GM12875 (cell line): Measurements from ENCODE around the gene ATL3.

Experiments used
- H3K4me3 ChIP-seq: one replicate; pipeline ENCODE4 v1.5.1; 2011; ENCODE audit warnings: low read depth, low read length, control low read depth
- TF ChIP-seq, protein P1 (sequence below): IDR thresholded peaks from 2 replicates; pipeline ENCODE4 v1.5.1; 2011; ENCODE audit warnings: low read depth, mild to moderate bottlenecking, control low read depth, inconsistent platforms, low read length, moderate library complexity, borderline replicate concordance; ENCODE audit not compliant: insufficient read depth

Gene ATL3

DNA sequence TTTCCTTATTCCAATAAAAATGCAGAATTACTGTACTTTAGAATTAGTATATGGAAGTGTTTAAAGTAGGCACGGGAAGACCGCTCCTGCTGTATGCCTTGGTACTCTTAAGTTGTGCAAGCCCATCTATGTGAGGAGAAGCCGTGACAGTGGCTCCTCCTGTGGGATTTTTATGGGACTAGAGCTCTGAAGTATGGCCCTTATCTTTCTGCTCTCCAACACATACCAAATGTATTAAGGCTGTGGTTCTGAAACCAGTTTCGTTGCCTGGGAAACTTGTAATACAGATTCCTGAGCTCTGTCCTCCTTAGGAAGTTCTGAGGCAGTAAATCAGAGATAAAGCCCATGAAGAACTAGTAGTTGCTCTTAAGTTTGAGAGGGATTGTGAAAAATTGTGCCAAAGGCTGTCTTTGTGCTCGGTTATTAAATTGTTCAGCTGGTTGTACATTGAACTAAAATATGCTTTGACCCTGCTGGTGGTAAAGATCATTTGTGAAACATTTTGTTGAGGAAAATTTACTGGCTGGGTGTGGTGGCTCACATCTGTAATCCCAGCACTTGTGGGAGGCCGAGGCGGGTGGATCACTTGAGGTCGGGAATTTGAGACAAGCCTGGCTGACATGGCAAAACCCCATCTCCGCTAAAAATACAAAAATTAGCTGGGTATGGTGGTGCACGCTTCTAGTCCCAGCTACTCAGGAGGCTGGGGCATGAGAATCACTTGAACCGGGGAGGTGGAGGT is 39.5 kb upstream of the ATL3 start:
- TF ChIP-seq, protein P1, sequence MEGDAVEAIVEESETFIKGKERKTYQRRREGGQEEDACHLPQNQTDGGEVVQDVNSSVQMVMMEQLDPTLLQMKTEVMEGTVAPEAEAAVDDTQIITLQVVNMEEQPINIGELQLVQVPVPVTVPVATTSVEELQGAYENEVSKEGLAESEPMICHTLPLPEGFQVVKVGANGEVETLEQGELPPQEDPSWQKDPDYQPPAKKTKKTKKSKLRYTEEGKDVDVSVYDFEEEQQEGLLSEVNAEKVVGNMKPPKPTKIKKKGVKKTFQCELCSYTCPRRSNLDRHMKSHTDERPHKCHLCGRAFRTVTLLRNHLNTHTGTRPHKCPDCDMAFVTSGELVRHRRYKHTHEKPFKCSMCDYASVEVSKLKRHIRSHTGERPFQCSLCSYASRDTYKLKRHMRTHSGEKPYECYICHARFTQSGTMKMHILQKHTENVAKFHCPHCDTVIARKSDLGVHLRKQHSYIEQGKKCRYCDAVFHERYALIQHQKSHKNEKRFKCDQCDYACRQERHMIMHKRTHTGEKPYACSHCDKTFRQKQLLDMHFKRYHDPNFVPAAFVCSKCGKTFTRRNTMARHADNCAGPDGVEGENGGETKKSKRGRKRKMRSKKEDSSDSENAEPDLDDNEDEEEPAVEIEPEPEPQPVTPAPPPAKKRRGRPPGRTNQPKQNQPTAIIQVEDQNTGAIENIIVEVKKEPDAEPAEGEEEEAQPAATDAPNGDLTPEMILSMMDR = no peak
- no peak overlapping the region for H3K4me3 ChIP-seq

DNA sequence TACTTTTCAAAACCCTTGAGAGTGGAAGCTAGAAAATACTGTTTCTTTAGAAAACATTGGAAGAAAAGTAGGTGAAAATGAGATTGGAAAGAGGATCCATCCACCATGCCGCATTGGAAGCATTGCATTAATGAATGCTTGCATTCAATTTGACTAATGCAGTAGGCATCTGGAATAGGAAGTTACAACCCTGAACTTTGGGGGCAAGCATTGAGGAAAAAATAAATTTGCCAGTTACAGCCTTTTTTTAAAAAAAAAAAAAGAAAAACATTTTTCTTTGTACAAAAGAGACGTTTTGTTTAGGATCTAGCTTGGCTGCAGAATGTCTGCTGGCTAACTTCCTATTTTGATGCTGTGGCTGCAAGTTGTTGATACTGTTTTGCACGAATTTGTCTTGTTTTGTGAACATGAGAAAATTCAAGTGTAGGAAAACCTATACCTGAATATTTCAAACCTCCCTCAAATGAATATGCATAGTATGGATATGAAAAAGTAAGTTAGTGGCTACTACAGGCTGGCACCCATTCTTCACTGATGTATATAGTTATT is 38.2 kb upstream of the ATL3 start:
- TF ChIP-seq, protein P1 = no peak
- no peak overlapping the region for H3K4me3 ChIP-seq

DNA sequence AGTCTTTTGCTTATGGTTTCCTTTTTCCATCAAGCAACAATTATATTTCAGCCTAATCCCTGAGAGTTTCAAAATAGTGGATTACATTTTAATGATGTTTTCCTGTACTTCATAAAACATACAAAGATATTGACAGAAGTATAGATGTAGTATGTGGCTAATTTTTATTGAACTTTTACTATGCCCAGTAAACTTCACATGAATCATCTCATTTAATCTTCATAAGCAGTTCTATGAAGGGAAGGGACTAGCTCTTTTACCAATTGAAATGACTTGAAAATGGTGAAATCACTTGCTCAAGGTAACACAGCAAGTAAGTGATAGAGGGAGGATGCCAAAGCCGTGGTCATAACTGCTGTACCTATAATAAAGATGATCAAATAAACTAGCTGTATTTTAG is 37.6 kb upstream of the ATL3 start:
- H3K4me3 ChIP-seq = no peak overlapping the region
- TF ChIP-seq, protein P1 = no peak

DNA sequence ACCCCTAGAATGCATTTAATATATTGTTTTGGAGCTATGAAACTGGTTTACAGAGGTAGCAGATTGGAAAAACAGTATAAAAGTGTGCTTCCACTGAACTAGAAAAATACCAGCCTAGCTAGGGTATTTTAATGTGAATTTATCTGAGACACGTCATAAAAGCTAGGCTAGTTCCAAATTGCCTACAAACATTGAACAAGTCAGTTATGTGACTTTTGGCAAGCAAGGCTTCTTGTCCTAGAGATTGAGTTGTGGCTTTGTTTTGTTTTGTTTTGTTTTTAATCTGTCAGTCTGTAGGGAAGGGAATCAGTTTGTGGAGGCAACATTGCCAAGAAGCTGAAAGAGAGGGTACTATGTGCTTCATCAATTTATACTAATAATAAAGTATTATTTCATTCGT is 34.4 kb upstream of the ATL3 start:
- no peak overlapping the region for H3K4me3 ChIP-seq

DNA sequence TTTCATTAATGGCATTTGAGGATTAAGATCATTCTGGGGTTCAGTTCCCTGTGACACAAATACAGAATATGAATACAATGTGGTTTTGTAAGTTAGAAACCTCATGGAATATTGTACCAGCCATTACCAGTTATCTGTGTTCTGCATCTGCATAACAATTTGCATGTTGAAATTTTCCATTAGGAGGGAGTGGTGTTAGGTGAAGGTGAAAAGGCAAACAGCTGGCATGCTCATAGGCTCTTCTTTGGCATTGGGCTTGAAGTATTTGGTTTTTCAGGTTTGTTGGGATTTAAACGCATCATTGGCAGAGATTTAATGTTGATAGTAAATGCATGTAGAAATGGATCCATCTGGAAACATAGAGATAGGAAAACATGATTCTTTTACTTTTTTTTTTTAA is 28.7 kb upstream of the ATL3 start:
- no peak overlapping the region for H3K4me3 ChIP-seq
- TF ChIP-seq, protein P1 = no peak

More for the DNA sequence above, 34.4 kb upstream of the ATL3 start:
- TF ChIP-seq, protein P1 = no peak

DNA sequence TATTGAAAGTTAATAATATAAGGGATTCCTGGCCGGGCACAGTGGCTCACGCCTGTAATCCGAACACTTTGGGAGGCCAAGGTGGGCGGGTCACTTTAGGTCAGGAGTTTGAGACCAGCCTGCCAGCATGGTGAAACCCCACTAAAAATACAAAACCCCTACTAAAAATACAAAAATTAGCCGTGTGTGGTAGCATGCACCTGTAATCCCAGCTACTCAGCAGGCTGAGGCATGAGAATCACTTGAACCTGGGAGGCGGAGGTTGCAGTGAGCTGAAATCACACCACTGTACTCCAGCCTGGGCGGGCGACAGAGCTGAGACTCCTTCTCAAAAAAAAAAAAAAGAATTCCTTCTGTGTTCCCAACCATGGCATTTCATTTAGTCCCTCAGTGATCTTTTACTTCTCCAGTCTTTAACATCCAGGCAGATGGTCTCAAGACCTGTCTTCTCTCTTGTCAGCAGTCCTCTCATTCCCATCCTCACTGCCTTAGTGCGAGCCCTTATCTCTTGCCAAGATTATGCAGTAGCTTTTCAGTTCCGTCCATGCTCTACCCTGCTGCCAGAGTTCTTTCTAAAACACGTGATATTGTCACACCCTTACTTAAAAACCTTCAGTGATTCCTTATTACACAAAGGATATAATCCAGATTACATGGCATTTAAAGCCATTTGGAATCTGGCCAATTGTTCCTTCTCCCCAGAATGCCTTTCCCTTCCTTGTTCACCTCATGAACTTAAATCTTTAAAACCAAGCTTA is 28.0 kb upstream of the ATL3 start:
- no peak overlapping the region for H3K4me3 ChIP-seq
- TF ChIP-seq, protein P1 = no peak
